NCI-H2029 (cell line): ENCODE measurements around the gene GNG12.

ENCODE experiments used
- DNase-seq: peaks from one replicate; lab custom pipeline; 2025; lab: John Stamatoyannopoulos, UW

GNG12 gene

GRCh38 chr1:67785847-67786753 is 47.2 kb downstream of the GNG12 start:
- no peak for DNase-seq

DNA sequence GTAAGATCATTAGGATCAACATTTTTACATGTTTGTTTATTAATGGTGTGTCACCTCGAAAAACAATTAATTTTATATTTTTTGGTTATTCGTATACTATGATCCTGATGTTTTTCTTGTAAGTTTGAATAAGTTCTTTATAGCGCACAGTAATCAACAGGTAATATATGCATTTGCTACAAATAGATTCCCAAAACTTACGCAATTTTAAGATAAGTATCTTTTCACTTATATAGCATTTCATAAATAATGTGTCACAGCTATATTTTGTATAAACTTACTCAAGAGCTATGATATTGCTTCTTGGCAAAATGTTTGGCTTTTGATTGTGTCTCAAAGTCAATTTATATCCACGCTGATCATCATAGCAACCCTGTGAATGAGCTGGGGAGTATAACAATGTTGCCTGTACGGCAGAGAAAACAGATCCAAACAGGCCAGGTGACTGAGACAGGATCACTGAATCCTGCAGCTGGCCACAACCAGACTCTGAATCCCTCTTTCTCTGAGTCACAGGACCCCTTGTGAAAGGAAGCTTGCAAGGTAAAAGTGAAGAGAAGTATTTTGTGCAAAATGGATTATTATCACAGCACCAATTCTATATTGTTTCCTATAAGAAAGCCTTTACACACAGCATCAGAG is 48.6 kb downstream of the GNG12 start:
- DNase-seq, result no peak

DNA sequence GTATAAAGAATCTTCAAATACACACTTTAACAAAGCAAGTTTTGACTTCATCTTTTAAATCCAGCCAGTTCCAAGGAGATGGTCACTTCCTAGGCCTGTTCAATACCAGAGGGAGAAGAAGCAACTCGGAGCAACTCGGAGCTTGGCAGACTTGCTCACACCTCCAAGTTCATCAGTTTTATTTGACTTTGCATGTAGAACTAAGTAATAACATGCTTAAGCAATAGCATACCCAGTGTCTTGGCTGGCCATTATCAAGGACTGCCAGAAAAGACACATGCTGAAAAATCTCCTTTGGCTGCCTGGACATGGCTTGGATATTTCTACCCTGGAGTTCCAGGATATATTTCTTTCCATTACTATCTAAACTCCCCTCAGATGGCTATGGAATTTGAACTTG is 52.6 kb downstream of the GNG12 start:
- DNase-seq, result no peak

DNA sequence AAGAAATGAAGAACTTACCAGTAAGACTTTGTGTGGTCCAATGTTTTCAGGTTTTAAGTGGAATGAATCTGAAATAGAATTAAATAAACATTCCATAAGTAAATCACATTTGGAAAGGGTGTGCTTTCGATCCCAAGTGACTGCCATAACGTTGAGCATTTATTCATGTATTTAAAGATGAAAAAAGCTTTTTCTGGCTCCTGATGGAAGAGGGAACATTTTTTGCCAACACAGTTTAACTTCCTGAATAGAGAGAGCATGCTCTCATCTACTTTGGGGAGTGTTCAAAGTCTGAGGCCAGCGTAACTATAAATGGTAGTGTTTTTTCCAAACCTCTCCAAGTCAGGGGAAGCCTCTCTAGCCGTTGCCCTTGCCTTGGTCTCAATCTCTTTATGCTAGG is 55.8 kb downstream of the GNG12 start:
- DNase-seq, result no peak

DNA sequence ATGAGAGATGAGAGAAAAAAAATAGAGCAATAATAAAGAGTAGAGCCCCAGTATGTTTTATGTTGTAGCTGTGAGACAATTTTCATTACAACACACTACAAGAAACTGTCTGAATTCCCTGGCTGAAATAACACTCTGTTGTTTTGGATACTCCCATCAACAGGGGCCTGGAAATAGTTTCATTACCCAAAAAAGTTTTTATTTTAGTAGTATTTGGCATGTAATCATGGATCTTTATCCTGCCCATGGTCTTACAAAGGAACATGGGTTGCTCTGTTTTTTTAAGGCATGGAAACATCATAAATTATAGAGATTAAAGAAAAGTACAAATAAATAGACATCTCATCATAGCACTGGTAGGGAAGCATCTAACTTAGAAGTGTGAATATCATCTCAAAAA is 56.3 kb downstream of the GNG12 start:
- DNase-seq, result no peak

GRCh38 chr1:67773462-67773861 is 59.8 kb downstream of the GNG12 start:
- DNase-seq, result no peak

DNA sequence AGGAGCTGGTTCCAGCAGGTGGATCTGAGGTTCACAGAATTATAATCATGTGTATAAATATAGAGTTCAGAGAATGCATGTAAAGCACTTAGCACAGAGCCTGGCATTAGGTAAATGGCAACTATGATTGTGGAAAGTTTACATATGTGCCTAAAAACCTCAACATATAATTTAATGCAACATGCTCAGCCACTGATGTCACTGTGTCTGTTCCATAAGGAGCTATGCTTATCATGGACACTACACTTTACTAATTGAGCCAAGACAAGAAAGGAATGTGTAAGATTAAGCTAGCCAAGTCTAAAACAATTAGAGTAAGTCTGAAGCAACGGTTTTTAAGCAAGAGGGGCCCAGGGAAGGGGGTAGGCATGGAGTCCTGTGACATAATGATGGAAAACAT is 61.5 kb downstream of the GNG12 start:
- no peak for DNase-seq

DNA sequence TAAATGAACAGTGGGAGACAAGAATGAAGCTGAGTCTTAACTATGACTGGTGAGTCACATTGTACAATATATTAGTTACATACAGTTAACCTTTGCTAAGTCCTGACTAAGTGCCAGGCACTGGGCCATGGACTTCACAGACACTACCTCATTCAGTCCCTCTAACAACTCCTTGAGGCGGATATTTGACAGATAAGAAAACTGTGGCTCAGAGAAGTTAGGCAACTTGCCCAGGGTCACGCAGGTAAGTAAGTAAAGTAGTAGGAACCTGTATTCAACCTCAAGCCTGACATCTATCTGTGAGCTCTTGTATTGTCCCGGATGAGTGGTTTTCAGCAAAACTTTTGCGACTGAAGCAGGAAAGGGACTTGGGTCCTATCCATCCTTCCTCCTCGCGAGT is 62.1 kb downstream of the GNG12 start:
- DNase-seq, result no peak

GRCh38 chr1:67769633-67770256 is 63.5 kb downstream of the GNG12 start:
- no peak for DNase-seq

DNA sequence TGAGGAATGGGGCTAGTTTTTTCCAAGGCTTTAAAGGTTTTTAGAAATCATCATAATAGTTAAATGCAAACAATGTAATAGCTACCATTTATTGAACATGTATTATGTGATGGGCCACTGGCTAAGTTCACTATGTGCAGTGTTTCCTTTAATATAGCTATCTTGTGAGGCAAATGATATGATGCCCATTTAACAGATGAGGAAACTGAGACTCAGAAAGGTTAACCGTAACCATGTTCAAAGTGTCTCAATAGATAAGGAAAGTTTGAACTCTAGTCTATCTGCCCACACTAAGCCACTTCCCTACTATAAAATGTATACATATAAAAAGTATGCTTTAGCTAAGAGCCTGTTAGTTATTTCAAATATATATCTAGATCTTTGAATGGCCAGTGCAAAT is 64.8 kb downstream of the GNG12 start:
- no peak for DNase-seq

DNA sequence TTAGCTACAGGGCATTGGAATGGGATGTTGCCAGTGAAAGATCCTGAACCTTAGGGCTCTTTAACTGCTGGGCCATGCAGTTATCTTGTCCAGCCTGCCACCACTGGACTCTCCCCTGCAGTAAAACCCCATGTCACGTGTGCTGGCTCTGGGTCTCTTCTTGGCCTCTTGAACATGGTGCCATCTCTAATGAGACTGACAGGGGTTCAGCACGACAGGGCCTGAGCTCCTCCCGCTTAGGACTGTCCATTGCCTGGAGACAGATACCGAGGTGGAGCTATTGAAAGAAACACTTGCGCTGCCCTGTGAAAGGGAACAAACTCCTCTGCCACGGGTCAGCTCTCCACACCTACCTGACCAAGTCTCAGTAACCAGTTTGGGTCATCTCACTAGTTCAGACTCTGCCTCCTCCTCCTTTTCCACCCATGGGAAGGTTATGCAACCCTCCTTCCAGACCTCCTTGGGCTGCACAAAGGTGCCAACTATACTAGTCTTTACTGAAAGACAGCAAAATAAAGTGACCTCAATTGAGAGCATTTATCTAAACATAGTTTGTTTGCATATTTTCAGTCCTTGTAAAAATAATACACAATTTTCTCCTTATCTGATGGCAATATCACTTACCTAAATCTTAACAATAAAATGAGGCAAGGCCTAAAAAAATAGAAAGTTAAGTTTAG is 66.0 kb downstream of the GNG12 start:
- no peak for DNase-seq

GRCh38 chr1:67766141-67766978 is 66.9 kb downstream of the GNG12 start:
- no peak for DNase-seq

GRCh38 chr1:67764633-67765032 is 68.6 kb downstream of the GNG12 start:
- no peak for DNase-seq

- DNase-seq, result no peak
These were observed 71.5 kb downstream of the GNG12 start for GRCh38 chr1:67761730-67762129.

DNA sequence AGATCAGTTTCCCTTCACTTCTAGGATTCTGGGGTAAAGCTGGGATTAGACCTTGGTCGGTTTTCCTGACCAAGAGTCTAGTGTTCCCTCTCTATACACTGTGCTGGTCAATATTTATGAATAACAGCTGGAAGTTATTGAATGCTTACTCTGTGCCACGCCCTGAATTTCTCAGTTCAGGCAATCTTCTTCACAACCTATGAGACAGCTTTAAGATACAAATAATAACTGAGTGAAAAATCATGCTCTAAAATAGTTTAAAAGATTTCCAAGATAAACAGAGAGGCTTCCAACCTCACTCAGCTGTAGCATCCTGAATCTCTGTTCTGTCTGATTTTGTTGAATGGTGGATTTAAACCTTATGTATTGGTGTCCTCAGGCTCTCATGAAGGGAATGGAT is 72.2 kb downstream of the GNG12 start:
- DNase-seq, result no peak

- peak; percentile 64 for DNase-seq
These were observed 73.0 kb downstream of the GNG12 start for GRCh38 chr1:67760030-67760821.

DNA sequence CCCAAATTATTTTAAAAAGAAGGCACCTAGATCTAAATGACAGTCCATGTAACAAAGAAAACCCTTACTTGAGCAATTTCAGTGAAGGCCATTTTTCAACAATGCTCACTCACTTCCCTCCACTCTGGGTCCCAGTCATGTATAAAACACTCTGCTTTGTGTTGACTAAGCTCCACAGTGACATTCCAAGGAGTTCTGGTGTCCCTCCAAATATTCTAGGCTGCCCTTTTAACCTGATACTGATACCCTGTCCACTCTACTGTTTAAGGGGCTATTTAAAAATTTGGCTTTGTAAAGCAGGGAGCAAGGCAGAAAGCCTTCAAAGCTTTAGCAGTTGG is 73.6 kb downstream of the GNG12 start:
- DNase-seq, result no peak

DNA sequence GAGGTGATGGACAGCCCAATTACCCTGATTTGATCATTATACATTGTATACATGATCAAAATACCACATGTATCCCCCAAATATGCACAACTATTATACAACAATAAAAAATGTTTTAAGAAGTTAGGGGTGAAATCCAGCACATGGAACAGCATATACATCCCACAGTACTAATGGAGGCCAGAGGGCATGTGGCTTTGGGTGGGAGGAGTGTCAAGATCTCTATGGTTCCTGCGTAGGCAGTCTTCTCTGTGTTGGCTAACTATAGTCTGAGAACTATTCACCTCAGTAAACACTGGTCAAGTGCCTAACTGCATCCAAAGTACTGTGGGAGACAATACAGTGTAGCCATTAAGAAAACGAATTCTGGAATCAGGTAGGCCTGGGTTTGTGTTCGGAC is 74.2 kb downstream of the GNG12 start:
- DNase-seq, result no peak

DNA sequence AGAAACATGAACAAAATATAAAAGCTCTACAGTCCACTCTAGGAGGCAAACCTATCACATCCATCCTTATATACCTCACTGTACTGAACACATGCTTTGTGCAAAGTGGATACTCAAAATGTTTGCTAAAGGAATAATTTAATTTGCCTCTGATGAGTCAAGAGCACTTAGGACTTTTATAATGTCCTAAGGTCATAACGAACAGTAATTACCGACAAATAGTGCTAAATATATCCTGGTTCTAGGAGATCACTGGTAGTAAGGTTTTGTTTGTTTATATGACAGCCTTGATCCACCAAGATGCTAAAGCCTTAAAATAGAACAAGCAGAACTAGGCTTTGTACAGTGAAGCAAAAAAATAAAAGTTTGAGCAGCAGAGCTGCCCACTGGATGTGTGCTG is 77.6 kb downstream of the GNG12 start:
- peak; percentile 87 for DNase-seq

GRCh38 chr1:67755160-67755559 is 78.1 kb downstream of the GNG12 start:
- no peak for DNase-seq

DNA sequence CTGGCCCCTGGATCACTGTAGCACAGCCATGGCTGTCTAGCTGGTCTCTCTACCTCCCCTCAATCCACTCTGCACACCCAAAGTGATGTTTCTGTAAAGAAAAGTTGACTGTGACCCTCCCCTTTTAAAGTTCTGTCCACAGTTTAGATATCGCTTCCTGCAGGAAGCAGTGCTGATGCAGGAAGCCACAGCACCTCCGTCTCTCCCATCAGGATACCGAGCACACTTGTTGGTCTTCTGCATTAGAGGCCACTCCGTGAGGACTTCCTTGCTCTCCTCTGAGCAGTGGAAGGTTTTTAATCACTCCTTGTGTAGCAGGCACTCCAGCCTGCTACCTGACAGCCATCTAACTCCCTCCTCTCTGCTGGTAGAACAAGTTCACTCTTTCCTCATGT is 78.7 kb downstream of the GNG12 start:
- no peak for DNase-seq
